ENCODE data around the gene FOSL2. TPM values are rescaled to one million over a fixed set of nuclear protein-coding genes. Genes with fewer than 3 reads are reported as not detected.

The FOSL2 gene
- total and polyA plus RNA-seq, 8 donors = 11.7 to 114 (median 15.1) TPM

GRCh38 chr2:28377984-28378678 lies 14.5 kb upstream of the FOSL2 start:
- no peak overlapping the region for H3K4me3 ChIP-seq
- intact Hi-C loops (cut with DNase I) = no loop called here
- DNase-seq (peak in 1 of 4 donors; percentile 50), ATAC-seq (peak; percentile 78)
- no peak for TF ChIP-seq CTCF (IDR thresholded peaks at IDR 0.05)
- no peak overlapping the region for H3K27ac ChIP-seq
- peaks cover 0 to 17% of the 10 kb centered on the region in 2 donors for H3K4me1 ChIP-seq
- H3K9me3 ChIP-seq = no peaks in the 10 kb centered on the region
- H3K36me3 ChIP-seq = no peaks in the 10 kb centered on the region
- H3K27me3 ChIP-seq = no peaks in the 10 kb centered on the region

DNA sequence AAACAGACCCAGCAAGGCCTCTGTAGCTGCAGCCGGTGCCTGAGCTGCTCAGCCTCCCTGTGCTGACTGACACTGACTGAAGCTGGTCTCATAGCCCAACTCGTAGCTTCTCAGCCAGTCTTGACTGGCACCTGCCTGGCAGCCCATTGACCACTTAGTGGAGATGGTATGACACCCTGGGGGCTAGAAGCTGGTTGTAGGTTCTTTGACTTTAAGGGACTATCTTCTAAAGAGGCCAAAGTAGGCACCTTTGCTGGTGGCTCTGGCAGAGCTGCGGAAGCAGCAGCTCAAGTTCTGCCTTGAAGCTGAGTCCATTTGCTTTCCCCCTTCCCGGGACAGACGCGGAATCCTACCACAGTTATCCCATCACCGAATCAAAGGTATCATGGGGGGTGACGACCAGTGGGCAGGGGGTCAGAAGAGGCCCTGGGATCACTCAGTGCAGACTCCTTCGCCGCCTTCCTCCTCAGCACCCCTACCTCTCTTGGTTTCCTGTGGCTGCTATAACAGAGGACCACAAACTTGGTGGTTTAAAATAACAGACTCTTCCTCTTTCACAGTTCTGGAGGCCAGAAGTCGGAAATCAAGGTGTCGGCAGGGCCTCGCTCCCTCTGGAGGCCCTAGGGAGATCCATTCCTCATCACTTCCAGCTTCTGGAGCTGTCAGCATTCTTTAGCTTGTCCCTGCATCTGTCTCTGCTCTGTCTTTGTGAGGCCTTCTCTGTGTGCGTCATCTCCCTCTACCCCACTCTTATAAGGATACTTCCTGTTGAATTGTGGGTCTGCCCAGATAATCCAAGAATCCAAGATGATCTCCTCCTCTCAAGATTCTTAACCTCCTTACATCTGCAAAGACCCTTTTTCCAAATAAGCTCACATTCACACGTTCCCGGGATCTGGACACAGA lies 13.7 kb upstream of the FOSL2 start:
- intact Hi-C loops (cut with DNase I) = no loop called here
- DNase-seq = no peak
- peaks cover 0 to 17% of the 10 kb centered on the region in 2 donors for H3K4me1 ChIP-seq
- ATAC-seq = no peak
- H3K27me3 ChIP-seq = no peaks in the 10 kb centered on the region
- H3K36me3 ChIP-seq = no peaks in the 10 kb centered on the region
- no peak overlapping the region for H3K4me3 ChIP-seq
- TF ChIP-seq CTCF (IDR thresholded peaks at IDR 0.05) = no peak
- no peaks in the 10 kb centered on the region for H3K9me3 ChIP-seq
- no peak overlapping the region for H3K27ac ChIP-seq

DNA sequence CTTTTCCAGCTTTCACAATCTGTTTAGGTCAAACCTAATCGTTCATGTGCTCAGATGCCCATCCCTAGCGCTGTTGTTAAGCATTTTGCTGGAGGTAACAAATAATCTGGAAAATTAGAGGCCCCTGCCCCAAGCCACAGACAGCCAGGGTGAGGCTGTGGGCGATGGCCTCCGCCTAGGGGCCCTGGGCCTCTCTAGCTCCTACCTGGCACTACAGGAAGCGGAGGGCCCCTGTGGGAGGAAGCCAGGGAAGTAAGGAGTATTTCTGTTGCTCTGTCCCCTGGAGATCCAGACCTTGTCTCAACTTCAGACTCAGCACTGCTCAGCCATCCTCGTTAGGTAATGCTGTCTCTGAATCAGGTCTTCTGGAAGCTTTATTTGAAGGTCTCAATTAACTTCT lies 12.4 kb upstream of the FOSL2 start:
- DNase-seq (no peak), ATAC-seq (no peak)
- intact Hi-C loops (cut with DNase I) = no loop called here
- H3K9me3 ChIP-seq = no peaks in the 10 kb centered on the region
- H3K36me3 ChIP-seq = no peaks in the 10 kb centered on the region
- peaks cover 0 to 17% of the 10 kb centered on the region in 2 donors for H3K4me1 ChIP-seq
- TF ChIP-seq CTCF (IDR thresholded peaks at IDR 0.05) = no peak
- no peaks in the 10 kb centered on the region for H3K27me3 ChIP-seq
- H3K4me3 ChIP-seq = no peak overlapping the region
- H3K27ac ChIP-seq = no peak overlapping the region

DNA sequence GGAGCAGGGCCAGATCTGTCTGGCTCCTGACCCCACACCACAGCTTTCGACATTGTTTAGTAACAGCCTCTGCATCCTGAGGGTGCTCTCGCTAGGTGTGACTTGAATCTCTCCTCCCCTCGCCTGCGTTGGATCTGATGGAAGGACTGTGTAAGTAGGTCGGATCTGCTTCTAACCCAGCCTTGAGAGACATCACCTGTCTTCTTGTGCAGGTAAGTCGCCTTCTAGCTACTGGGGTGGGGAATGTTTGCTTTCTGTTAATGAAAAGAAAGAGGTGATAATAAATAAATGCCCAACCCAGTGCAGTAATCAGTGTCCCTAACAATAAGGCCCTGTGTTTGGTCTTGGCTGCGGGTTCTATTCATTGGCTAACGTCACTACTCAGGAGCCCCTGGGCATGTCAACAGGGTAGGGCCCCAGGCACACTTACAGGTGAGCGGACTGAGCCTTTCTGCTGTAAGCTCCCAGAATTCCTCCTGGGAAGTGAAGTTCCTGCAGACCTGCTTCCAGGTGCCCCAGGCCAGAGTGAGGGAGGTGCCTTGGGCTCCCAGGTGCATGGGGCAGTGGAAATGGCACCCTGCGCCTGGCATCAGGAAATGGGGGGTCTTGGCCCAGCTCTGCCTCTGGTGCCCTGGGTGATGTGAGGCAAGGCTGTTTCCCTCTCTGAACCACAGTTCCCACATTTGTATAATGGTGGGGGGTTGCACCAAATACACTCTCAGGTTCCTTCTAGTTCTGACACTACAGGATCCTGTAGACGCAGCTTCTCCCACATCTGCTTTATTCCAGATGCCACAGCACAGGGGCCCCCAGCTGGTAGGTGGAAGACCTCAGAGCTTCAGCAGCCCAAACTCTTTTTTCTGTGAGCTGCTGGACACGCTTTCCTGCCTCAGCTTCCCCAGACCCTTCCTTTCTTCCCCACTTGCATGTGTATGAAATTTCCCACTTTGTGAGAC lies 11.2 kb upstream of the FOSL2 start:
- H3K4me3 ChIP-seq = no peak overlapping the region
- DNase-seq (no peak), ATAC-seq (no peak)
- no peaks in the 10 kb centered on the region for H3K27me3 ChIP-seq
- H3K9me3 ChIP-seq = no peaks in the 10 kb centered on the region
- no peak overlapping the region for H3K27ac ChIP-seq
- intact Hi-C loops (cut with DNase I) = no loop called here
- no peaks in the 10 kb centered on the region for H3K36me3 ChIP-seq
- TF ChIP-seq CTCF (IDR thresholded peaks at IDR 0.05) = no peak
- peaks cover 0 to 17% of the 10 kb centered on the region in 2 donors for H3K4me1 ChIP-seq

All from left lung (tissue), 10 donors.